BJ (cell line): Measurements from ENCODE around the gene WWOX. TPM values are rescaled to one million over a fixed set of nuclear protein-coding genes. Genes with fewer than 3 reads are reported as not detected.

Experiments
- CTCF ChIA-PET: fragments of 350-600 bp; formaldehyde crosslinking; extraction: SDS; loops from one replicate; lab custom pipeline; 2021; ENCODE audit warnings: antibody characterized with exemption, inconsistent platforms; lab: Yijun Ruan, JAX
- POLR2A ChIA-PET: fragments of 300-600 bp; sonication (Branson Sonifier 250); formaldehyde crosslinking; extraction: SDS; loops from one replicate; lab custom pipeline; 2021; ENCODE audit warnings: antibody characterized with exemption; lab: Charles Lee
- DNase-seq: peaks from one replicate; pipeline ENCODE4 v3.0.0-alpha.2; 2011; ENCODE audit warnings: low read depth
- H3K27me3 ChIP-seq: 2 replicates; pipeline ENCODE4 v1.6.0; 2011; ENCODE audit warnings: low read length; ENCODE audit not compliant: control insufficient read depth, insufficient read depth
- H3K36me3 ChIP-seq: 2 replicates; pipeline ENCODE4 v1.5.1; 2011; ENCODE audit warnings: low read length; ENCODE audit not compliant: control insufficient read depth, insufficient read depth
- H3K4me3 ChIP-seq: 2 replicates; pipeline ENCODE4 v1.5.1; 2011; ENCODE audit warnings: low read depth, mild to moderate bottlenecking, control low read depth, low read length
- polyA plus RNA-seq: library from polyadenylated mRNA; depleted of rRNA; stranded (reverse); fragments of >200 nt; gene quantifications from 2 replicates; pipeline ENCODE4 v1.2.3, GENCODE V29; 2011
- TF ChIP-seq, protein P1 (sequence below): IDR thresholded peaks from 2 replicates; pipeline ENCODE4 v1.5.1; 2011; ENCODE audit warnings: low read depth, mild to moderate bottlenecking, control low read depth, inconsistent platforms, low read length, moderate library complexity; ENCODE audit not compliant: insufficient read depth

Gene WWOX
- polyA plus RNA-seq, 1 experiment = 3.1 TPM

DNA sequence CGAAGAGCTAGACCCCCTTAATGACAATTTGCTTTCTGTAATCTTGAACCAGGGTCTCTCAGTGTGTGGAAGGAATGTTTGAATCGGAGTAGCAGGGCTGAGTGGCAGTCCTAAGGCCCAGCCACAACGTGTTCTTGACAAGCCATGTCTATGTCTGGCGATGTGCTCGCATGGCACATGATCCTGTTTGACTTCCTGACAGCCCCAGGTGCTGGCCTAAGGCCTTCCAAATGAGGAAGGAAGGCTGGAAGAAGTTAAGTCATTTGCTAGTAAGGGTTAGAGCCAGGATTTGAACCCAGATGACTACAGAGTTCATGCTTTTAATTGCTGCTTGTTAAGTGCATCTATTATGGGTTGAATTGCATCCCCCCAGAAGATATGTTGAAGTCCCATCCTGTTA, 1014.4 kb downstream of the WWOX start:
- Histone ChIP-seq H3K36me3 (no peaks in the 10 kb centered on the region), H3K4me3 (no peak overlapping the region), H3K27me3 (no peaks in the 10 kb centered on the region)
- TF ChIP-seq, protein P1, sequence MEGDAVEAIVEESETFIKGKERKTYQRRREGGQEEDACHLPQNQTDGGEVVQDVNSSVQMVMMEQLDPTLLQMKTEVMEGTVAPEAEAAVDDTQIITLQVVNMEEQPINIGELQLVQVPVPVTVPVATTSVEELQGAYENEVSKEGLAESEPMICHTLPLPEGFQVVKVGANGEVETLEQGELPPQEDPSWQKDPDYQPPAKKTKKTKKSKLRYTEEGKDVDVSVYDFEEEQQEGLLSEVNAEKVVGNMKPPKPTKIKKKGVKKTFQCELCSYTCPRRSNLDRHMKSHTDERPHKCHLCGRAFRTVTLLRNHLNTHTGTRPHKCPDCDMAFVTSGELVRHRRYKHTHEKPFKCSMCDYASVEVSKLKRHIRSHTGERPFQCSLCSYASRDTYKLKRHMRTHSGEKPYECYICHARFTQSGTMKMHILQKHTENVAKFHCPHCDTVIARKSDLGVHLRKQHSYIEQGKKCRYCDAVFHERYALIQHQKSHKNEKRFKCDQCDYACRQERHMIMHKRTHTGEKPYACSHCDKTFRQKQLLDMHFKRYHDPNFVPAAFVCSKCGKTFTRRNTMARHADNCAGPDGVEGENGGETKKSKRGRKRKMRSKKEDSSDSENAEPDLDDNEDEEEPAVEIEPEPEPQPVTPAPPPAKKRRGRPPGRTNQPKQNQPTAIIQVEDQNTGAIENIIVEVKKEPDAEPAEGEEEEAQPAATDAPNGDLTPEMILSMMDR = no peak
- ChIA-PET CTCF (no interaction called here), POLR2A (no interaction called here)
- DNase-seq = no peak

DNA sequence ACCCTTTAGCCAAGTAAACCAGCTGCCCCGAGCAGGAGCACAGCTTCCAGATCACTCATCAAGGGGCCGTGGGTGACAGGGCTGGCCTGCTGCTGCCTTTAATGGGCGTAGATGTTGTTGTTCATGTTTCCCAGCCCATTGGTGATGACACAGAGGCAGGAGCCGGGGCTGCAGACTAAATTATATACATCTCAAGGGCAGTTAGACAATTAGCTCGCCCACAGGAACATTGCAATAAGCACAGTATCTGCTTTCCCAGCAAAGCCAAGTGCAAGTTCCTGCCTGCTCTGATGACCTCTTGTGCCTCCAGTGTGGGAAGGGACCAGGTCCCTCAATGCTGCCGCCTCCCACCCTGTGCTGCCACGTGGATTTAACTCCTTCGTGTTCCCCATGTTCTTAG, 1015.3 kb downstream of the WWOX start:
- no peak overlapping the region for H3K4me3 ChIP-seq
- H3K36me3 ChIP-seq = no peaks in the 10 kb centered on the region
- ChIA-PET CTCF (no interaction called here), POLR2A (no interaction called here)
- TF ChIP-seq, protein P1 = no peak
- no peak for DNase-seq
- H3K27me3 ChIP-seq = no peaks in the 10 kb centered on the region

DNA sequence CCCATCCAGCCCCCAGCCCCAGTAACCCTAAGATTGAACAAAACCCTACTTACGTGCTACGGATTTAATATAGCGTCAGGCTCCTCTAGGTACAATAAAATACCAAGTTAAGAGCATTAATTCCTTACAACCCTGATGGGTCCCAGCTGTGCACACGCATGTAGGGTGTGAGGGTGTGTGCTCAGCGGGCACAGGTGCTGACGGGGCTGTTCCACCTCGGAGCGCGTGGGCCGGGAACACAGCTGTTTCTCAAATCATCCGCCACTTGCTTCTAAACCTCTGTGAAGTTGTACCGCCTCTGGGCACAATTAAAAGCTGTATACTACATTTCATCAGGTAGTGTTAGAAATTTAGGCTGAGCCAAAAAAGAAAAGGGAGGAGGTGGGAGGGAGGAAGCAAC, 1022.5 kb downstream of the WWOX start:
- POLR2A ChIA-PET = no interaction called here
- TF ChIP-seq, protein P1 = no peak
- CTCF ChIA-PET = interaction anchor here (0.8 kb wide), 1 partner anchor 9 kb away, joined by 3 read pairs; no protein-coding TSS in a partner anchor
- Histone ChIP-seq H3K36me3 (no peaks in the 10 kb centered on the region), H3K27me3 (no peaks in the 10 kb centered on the region), H3K4me3 (no peak overlapping the region)
- no peak for DNase-seq

DNA sequence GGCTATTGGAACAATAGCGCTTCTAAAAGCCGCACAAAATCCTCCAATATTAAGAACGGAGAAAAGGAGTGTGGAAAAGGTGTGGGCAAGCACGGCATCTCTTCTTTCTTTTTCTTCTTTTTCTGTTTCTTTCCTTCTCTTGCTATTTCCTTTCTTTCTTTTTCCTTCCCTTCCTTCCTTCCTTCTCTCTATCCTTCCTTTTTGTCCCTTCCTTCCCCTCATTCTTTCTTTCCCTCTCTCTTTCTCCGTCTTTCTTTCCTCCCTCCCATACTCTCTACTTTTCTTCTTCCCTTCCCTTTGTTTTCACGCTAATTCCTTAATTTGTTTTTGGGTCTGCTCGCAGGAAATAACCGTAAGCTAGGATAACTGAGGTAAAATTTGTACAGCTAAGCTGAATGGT, 1022.9 kb downstream of the WWOX start:
- TF ChIP-seq, protein P1 = no peak
- H3K27me3 ChIP-seq = no peaks in the 10 kb centered on the region
- no peak for DNase-seq
- H3K36me3 ChIP-seq = no peaks in the 10 kb centered on the region
- ChIA-PET POLR2A (no interaction called here), CTCF (interaction anchor here (0.8 kb wide), 1 partner anchor 9 kb away, joined by 3 read pairs; no protein-coding TSS in a partner anchor)
- no peak overlapping the region for H3K4me3 ChIP-seq

DNA sequence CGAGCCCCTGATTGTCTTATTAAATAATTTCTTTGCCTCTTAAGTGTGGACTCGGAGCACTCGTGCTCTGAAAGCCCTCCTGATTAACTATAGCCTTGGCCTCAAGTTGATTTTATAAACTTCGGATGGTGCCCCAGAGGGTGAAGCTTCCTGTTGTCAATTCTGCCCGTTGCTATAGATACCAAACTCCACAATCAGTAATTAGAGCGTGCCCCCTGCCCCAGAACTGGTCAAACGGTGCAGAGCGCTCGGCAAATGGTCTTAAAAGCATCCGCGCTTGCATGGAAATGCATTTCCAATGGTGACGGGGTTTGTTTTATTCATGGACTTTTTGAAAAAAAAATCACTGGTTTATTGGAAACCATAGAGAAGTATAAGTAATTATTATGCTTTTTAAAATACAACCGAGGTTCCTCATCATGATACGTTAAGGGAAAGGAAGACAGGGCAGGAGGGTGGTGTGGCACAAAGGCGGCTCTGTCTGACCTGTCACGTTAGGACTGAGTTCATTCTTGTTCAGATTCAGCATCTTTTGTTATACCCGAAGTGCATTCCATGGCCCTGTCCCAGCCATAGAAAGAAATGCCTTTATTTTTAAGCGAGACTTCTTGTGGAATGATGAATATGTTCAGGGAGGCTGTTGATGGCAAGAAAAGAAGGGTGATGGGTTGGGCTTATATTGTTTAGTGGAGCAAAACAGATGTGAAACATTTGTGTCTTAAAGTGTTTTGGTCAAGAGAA, 1024.7 kb downstream of the WWOX start:
- Histone ChIP-seq H3K27me3 (no peaks in the 10 kb centered on the region), H3K4me3 (no peak overlapping the region), H3K36me3 (no peaks in the 10 kb centered on the region)
- TF ChIP-seq, protein P1 = no peak
- no peak for DNase-seq
- POLR2A ChIA-PET = no interaction called here
- CTCF ChIA-PET = no interaction called here
